GM21381 (cell line): ENCODE measurements around the gene ADPRHL1.
"Not testable (repeated sequence)": the region's sequence is repeated elsewhere in the genome, so short reads cannot be mapped to it uniquely, and the experiment has no call there.

Source experiments
- ATAC-seq: cut with Tn5 transposase; IDR thresholded peaks from one replicate; pipeline ENCODE4 v1.9.1; 2021; ENCODE audit warnings: mild to moderate bottlenecking, moderate library complexity; ENCODE audit not compliant: unreplicated experiment

The ADPRHL1 gene

DNA sequence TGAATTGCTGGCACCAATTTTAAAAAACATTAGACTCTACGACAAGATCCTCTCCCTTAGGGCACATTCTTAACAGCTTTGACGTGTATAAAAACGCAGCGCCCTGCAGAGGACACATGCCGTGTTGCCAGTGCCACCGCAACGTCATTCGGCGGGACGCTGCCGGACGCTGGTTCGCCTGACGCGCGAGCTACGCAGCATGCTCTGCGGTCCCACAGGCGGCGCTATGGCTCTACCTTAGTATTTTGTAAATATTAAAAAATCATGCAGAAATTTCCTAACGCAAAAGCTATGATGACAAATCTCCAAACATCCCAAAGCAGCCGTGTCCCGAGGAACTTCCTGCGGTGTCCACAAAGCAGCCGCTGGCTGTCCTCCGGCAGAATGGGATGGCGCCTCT is 4.2 kb upstream of the ADPRHL1 start:
- no peak for ATAC-seq

DNA sequence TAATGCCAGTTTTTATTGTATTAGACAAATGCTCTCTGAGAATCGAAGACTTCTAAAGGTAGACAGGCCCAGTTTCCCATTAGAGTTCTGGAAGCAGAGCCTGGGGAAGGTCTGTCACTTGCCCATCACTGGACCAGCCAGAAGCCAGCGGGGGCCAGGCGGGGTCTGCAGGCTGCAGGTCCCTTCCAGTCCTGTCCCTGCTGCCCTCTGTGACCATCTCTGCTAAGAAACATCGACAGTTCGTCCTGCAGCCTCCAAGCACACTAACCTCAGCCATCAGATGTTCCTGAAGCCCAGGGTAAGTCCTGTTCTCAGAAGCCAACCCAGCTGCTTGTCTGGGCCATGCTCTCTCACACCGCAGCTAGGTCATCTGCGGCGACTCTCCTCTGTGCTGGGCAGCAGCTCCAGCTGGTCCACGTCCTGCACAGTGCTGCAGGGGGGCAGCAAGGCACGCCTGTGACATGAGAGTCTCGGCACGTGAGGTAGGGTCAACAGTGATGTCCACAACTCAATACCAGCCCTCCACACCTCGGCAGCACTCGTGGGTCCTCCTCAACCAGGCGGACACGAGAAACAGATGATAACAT is 2.9 kb upstream of the ADPRHL1 start:
- ATAC-seq, result no peak

DNA sequence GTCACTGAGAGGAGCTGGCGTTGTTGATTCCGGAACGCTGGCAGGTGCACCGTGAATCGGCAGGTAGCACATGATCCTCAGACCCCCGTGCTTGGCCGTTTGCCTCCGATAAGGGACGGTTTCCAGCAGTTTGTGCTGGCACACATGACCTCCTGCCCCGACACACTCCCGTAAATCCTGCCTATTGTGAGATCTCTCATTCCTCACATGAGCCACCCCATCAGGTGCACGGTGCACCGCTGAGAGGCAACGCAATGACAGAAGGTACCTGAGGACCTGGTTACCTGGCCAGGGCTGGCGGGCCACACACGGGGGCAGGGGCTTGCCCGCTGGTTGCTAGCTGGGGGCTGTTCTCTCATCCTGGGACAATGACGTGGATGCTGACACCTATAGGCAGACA is 2.1 kb upstream of the ADPRHL1 start:
- ATAC-seq, result no peak

DNA sequence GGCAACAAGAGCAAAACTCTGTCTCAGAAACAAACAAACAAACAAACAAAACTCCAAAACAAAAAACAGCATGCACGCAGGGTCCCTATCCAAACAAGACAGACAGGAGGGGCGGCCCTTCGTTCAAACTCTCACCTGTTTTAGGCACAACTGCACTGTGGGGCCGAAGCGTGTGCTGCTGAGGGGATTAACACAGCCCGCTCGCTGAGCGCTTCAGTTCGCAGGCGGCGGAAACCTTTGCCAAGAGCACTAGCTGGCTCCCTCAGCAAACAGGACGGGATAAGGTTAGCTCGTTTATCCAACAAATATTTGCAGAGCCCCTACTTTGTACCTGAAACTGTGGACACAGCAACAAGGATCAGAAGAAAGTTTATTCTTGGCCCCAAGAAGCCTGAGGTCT is 1.6 kb upstream of the ADPRHL1 start:
- no peak for ATAC-seq

DNA sequence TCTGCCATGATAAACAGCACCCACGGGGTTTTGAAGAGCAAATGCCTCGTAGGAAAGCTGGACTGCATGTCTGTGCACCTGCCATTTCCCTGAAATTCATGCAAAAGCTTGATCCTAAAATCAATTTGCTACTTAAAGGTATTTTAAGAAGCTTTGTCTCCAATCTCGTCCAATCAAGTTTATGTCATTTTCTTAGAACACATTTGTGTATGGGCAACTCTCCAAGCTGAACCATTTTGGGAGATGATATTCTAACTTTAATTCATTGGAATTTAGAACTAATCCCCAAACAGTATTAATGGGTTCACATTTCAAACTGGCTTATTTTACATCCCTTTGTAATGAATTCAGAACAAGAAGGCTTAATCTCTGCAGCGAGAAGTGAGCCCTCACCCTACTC is 822 bp downstream of the ADPRHL1 start:
- ATAC-seq, result no peak

DNA sequence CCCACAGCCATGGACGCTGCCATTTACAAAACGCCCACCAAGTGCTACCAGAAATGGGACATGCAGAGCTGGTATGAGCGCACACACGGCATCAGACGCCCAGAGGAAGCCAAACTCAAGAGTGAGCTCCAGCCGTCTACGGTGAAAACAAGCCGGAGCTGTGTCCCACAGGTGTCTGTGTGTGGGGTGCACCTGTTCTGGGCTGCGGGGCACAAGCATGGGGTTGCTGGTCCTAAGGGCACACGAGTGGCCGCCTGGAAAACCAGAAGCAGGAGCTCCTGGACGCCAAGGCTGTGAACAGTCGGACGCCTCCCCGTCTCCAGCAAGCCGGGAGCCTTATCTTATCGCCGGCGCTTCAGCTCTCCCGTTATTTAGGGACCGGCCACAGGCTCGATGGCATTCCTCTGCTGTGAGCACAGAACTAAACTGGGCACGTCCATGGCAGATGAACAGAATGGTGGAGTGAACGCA is 1.3 kb downstream of the ADPRHL1 start:
- ATAC-seq, result no peak

DNA sequence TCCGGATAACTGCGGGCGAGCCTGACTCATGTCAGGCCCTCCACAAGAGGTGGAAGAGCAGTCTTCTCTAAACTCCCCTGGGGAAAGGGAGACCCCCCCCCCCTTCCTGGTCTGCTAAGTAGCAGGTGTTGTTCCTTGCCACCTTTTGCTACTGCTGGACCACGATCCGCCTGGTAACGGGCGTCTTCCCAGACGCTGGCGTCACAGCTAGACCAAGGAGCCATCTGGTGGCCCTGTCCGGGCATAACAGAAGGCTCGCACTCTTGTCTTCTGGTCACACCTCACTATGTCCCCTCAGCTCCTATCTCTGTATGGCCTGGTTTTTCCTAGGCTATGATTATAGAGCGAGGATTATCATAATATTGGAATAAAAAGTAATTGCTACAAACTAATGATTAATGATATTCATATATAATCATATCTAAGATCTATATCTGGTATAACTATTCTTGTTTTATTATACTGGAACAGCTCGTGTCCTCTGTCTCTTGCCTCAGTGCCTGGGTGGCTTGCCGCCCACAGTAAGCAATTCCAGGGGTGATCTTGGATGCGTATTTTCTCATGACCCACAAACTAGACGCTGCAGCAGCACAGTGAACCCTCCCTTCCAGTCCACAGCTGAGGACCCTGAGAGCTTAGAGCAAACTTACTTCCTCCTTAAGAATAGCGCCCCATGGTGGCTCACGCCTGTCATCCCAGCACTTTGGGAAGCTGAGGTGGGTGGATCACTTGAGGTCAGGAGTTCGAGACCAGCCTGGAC is 2.2 kb downstream of the ADPRHL1 start:
- ATAC-seq, result not testable (repeated sequence)

DNA sequence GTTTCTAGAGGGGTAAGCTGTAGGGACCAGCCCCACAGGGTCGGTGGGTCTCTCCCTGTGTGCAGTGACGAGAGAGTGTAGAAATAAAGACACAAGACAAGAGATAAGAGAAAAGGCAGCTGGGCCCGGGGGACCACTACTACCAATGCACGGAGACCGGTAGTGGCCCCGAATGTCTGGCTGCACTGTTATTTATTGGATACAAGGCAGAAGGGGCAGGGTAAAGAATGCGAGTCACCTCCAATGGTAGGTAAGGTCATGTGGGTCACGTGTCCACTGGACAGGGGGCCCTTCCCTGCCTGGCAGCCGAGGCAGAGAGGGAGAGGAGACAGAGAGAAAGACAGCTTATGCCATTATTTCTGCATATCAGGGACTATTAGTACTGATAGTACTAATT is 2.9 kb downstream of the ADPRHL1 start:
- ATAC-seq, result not testable (repeated sequence)

DNA sequence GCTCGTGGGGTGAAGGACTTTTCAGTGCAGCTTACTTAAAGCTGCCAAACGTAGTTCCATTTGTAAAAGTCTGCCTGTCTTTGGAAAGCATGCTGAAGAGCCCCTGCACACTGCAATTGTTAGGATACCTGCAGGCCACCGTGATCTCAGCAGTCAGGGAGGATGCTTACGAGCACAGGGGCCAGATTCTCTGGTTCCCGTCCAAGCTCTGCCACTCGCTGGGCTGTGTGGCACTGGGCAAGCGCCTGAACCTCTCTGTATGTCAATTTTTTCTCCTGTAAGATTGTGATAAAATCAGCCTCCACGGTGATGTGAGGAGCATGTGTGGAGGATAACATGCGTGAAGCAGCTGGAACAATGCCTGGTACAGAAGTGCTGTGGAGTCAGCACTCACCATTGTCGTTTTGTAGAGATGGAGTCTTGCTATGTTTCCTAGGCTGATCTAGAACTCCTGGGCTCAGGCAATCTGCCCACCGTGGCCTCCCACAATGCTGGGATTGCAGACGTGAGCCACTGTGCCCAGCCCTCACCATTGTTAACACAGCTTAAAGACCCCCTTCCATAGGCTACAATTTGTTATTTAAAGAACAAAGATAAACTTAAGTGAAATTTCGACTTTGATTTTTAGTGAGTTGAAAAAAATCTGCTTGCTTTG is 3.5 kb downstream of the ADPRHL1 start:
- no peak for ATAC-seq

DNA sequence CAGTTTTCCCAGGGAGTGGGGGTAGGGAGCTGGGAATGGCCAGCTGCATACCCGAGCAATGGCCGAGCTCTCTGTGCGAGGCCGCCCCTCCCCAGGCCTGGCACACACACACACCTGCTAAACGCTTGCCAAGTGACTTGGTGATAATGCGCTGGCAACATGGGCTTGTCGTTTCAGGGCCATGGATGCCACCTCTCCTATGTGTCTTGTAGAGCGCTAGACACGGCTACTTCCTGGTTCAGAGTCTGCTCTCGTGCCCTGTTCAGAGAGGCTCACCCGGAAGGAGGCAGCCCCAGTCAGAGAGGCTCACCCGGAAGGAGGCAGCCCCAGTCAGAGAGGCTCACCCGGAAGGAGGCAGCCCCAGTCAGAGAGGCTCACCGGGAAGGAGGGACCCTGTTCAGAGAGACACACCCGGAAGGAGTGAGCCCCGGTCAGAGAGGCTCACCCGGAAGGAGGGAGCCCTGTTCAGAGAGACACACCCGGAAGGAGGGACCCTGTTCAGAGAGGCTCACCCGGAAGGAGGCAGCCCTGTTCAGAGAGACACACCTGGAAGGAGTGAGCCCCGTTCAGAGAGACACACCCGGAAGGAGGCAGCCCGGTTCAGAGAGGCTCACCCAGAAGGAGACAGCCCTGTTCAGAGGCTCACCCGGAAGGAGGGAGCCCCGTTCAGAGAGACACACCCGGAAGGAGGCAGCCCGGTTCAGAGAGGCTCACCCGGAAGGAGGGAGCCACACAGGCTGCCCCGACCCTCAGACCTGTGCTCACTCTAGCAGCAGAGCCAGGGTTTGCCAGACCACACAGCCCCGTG is 4.2 kb downstream of the ADPRHL1 start:
- ATAC-seq, result no peak

DNA sequence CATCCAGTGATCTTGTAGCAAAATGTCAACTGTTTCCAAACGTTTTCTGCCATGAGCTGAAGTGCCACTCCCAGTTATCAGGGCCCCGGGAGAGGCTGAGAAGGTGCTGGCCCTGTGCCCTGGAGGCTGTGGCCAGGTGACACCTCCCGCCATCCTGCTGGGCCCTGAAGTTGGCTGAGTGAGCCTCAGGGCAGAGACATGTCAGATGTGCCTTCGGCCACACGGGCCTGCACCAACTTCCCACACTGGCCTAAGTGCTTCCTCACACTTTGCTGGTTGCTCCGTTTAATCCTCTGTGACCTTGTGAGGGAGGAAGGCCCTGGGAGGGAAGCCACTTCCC is 4.8 kb downstream of the ADPRHL1 start:
- no peak for ATAC-seq

DNA sequence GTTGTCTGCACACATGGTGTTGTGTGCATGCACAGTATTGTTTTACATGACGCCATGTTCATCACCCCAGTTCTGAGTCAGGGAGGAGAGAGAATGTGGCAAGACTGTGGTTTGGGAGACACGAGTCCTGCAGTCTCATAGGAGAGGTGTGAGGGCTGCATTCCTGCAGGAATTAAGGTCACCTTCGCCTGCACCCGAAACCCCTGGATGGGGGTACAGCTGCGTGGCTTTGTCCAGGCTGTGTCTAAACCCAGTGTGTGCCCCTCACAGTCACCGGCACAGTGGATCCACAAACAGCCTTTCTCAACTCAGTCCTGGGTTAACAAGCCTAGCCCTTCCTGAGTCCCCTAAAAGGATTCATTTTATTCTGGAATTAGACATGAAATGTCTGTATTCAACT is 5.7 kb downstream of the ADPRHL1 start:
- ATAC-seq, result no peak

DNA sequence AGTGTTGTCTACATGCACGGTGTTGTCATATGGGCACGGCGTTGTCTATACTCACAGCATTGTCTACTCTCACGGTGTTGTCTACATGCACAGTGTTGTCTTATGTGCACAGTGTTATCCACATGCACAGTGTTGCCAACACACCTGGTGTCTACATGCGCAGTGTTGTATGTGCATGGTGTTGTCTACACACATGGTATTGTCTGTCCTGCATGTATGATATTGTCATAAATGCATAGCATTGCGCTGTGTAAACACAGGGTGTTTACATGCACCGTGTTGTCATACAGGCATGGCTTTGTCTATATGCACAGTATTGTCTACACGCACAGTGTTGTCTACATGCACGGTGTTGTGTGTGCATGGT is 6.8 kb downstream of the ADPRHL1 start:
- no peak for ATAC-seq

DNA sequence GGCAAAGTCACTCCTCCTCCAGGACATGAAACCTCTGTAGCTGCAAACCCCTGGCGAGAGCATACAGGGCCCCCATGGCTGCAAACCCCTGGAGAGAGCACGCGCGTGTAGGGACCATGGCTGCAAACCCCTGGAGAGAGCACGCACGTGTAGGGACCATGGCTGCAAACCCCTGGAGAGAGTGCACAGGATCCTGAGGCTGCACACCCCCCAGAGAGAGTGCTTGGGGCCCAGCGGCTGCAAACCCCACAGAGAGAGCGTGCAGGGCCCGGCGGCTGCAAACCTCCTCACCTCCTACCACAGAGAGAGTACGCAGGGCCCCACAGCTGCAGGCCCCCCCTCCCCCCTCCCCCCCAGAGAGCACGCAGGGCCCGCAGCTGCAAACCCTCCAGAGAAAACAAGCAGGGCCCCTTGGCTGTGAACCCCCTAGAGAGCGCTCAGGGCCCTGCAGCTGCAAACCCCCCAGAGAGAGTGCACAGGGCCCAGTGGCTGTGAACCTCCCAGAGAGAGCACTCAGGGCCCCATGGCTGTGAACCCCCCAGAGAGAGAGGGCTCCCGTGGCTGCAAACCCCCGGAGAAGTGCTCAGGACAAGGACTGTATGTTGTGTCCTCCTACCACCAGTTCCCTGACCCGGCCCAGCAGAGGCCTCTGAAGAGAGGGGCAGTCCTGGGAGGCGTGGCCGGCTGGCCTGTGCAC is 7.3 kb downstream of the ADPRHL1 start:
- ATAC-seq, result peak; percentile 58

DNA sequence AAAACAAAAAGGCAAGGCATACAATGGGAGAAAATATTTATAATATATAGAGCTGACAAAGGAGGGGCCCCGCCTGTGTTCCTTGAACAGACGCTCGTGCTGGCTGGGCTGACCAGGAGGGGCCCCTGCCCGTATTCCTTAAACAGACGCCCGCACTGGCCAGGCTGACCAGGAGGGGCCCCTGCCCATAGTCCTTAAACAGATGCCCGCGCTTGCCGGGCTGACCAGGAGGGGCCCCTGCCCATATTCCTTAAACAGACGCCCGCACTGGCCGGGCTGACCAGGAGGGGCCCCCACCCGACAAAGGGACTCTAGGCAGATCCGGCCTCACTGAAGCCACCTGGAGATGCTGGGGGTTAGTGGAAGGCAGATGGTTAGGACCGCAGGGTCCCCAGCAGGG is 9.3 kb downstream of the ADPRHL1 start:
- no peak for ATAC-seq

DNA sequence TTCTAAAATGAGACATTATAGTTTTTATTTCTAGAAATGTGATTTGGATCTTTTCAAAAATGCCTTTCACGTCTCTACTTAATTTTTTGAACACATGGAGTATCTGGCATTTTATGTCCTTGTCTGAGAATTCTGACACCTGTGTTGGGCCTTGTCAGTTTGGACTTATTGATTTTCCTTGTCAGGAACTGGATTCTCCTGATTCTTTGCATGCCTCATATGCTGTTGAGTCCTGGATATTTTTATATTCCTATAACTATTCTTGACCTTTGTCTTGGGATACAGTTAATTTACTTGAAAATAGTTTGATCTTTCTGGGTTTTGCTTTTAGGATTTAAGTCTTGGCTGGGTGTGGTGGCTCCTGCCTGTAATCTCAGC is 10.3 kb downstream of the ADPRHL1 start:
- no peak for ATAC-seq

DNA sequence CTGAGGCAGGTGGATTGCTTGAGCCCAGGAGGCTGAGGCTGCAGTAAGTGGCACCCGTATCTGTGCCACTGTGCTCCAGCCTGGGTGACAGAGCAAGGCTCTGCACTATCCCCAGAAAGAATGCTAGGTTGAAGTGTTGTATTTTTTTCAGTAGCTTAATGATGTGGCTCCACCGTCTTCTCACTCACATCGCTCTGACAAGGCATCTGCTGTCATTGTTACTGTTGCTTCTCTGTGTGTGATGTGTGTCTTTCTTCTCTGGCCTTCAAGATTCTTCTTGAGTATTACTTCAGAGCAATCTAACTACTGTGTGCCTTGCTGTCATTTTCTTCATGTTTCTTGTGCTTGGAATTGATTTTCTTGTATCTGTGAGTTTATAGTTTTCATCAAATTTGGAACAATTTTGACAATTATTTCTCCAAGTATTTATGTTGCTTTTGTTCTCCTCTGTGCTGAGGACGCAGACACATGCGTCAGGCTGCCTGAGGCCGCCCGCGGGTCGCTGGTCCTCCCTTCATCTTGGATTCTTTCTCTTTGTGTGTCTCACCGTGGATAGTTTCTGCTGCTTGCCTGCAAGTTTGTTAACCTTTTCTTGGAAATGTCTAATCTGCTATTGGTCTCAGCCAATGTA is 10.8 kb downstream of the ADPRHL1 start:
- no peak for ATAC-seq

DNA sequence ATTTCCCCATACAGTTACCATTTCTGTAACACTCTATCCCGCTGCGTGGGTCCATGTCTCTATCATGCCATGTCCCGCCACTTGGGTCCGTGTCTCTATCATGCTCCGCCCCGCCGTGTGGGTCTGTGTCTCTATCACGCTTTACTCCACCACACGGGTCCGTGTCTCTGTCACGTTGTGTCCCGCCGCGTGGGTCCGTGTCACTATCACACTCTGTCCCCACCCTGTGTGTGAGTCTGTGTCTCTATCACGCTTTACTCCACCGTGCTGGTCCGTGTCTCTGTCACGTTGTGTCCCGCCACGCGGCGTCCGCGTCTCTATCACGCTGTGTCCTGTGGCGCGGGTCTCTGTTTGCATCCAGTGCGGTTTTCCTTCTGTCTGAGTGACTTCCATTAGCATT is 11.6 kb downstream of the ADPRHL1 start:
- no peak for ATAC-seq

DNA sequence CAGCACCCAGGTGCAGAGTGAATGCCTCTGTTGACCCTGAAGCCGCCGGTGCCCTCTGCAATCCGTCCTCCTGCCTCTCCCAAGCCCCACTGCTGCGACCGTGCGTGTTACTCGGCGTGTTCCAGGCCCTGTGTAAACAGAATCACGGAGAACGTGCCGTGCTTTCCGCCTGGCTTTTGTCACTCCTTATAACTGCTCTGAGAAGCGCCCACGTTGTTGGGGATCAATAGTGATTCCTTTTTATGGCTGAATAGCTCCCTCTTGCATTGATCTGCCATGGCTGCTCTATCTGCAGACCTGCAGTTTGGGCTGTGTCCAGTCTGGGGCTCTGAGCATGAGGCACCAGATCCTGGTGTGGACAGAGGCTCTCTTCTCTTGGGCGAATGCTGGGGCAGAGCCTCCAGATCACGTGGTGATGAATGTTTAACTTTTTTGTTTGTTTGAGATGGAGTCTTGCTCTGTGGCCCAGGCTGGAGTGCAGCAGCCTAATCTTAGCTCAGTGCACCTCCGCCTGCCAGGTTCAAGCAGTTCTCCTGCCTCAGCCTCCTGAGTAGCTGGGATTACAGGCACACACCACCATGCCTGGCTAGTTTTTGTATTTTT is 15.8 kb downstream of the ADPRHL1 start:
- ATAC-seq, result no peak

DNA sequence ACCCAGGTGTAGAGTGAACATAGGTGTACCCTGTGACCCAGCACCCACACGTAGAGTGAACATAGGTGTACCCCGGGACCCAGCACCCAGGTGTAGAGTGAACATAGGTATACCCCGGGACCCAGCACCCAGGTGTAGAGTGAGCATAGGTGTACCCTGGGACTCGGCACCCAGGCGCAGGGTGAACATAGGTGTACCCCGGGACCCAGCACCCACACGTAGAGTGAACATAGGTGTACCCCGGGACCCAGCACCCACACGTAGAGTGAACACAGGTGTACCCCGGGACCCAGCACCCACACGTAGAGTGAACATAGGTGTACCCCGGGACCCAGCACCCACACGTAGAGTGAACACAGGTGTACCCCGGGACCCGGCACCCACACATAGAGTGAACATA is 16.4 kb downstream of the ADPRHL1 start:
- ATAC-seq, result not testable (repeated sequence)
